HG02610 (cell line): ENCODE data around the gene ARHGAP4.

Source experiments
- ATAC-seq: cut with Tn5 transposase; IDR thresholded peaks from one replicate; pipeline ENCODE4 v1.9.1; 2021; ENCODE audit warnings: mild to moderate bottlenecking, moderate library complexity; ENCODE audit not compliant: unreplicated experiment

ARHGAP4 gene

DNA sequence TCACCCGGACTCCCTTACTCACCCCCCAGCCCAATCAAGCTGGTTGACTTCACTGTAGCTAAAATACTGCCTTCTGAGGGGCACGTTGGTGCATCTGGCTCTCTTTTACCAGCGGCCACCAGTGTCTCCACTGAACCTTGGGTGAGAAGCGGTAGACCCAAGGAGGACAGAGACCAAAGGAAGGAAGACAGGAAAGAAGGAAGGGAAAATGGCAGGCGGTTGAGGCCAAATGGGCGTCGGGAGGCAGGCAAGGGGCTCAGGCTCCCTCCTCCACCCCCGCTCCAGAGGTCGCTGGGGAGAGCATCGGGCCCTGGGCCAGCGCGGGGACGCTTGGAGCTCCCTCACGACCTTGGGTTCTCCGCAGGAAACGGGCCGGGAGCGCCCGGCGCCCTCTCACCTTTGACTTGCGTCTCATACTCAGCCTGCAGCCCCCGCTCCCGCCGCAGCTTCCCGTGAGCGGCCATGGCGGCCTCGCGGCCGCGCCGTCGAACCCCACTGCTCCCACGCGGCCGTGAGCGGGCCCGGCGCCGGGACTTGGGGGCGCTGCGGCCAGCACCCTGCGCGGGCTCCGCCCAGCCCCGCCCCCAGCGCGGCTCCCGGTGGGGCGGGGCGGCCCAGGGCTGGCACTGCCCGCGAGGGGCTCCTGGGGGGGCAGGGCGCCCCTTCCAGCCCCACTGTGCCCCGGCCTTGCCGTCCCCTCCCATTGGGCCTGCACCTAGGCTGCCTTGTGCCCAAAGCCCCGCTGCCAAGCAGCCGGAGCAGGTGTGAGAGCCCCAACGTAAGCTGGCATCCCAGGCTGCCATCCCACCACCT, at the start of gene ARHGAP4:
Gene ARHGAP4 (minus strand): TSS at position 526 of the 813 bp plus-strand sequence. CDS start 62 bp downstream, at position 464.
- no peak for ATAC-seq

DNA sequence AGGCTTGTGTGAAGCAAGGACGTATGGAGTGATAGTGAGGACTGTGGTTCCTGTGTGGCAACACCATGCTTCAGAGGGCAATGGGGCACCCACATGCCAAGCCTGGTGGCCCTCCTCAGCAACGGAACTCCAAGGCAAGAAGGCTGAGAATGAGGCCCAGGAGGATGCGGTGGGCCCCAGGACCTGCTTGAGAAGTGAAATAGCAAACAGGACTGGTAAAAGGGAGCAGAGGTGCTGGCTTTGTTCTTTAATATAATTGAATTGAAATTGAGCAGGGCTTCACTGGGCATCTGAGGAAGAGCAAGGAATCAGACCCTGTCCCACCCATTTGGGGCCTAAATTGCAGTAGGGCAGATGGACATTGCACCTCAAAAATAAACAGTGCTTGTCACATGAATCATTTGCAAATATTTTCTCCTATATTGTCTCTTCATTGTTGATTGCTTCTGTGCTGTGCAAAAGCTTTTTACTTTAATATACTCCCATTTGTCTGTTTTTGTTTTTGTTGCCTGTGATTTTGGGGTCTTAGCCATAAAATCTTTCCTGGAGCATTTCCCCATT, 48.7 kb upstream of the ARHGAP4 start:
- no peak for ATAC-seq

DNA sequence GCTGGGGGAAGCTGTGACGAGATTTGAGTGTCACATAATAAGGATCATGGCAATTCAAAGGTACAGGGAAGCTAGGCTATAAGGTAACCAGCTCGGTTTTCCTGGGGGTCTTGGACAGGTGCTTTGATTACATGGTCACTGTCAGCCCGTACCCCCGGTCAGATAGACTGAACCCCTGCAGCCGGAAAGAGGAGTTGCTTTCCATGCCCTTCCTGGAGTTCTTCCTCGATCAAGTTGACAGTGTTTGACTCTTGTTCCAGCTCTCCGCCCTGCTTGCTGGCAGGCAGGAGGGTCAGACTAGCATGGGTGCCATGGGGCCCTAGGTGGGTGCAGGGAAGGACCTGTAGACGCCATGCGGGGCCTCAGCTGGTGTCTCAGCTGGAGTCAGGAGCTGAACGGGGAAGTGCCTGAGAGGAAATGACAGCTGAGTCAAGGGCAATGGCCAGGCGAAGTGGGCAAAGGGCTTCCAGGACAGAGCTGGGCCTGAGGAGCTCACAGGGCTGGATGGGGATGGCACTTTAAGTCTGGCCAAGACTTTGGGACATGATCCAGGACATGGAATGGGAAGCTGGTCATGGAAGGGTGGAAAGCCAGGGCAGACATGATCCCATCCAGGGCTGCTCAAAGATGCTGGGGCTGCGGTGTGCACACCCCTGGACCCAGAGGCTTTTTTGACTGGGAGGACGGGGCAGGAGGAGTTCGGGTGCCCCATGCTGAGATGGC, 48.1 kb upstream of the ARHGAP4 start:
- ATAC-seq: no peak

DNA sequence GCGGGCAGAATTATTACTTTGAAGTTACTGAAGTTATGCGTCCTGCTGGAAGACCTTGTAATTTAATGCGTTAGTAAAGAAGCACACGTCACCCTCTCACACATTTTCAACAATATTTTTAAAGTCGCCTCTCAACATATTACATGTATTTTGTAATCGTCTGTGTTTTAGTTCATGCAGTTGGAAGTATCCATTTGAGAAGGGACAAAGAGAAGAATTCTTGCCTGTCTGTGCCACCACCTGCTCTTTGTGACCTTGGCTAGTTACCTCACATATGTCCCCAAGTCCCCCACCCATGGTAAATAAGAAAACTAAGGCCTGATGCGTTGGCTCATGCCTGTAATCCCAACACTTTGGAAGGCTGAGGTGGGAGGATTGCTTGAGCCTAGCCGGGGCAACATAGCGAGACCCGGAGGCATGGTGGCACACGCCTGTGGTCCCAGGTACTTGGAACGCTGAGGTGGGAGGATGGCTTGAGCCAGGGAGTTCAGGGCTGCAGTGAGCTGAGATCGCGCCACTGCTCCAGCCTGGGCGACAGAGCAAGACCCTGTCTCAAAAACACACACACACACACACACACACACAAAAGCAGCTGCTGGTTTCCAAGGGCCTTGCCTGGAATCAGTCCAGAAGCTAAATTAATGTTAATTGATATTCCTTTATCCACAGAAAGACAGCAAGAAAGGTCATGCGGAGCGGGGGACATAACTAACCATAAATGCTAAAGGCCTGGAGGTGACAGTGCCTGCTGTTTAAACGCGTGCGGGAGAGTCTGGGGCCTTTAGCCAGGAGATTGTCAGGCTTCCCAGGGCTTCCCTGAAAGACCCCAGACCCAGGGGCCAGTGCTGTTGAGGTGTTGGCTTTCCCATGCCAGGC, 47.3 kb upstream of the ARHGAP4 start:
- ATAC-seq: no peak

DNA sequence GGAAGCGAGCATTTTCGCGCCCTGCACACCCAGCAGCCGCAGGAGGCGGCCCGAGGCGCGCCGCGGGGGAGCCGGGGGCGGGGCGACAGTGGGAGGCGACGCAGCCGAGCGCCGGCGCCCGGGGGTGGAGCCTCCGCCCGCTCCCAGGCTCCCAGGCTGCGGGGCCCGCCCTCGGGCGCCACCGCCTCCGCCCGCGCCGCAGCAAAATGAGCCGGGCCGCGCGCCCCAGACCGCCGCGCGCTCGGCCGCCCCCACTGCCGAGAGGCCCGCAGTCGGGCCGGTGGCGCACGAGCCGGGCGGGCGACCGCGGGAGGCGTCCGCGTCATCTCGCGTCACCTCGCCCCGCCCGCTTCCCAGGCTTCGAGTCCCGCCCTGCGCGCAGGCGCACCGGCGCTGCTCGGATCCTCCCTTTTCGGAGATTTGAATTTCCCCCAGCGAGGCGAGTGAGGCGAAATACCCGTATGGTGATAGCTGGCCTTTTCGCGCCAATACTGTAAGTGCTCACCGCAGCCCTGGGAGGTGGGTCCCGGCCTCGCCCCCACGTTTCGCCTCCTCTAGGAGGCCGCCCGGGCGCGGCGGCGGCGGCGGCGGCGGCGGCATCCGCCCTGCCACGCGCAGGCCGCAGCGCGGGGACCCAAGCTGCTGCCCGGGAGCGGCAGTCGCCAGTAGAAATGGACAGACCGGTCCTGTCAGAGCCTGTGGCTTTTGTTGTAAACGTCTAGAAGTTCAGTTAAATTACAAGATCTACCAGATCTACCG, 46.5 kb upstream of the ARHGAP4 start, which contains the start of gene TMEM187:
Gene TMEM187 (plus strand): TSS at position 387 of the 759 bp plus-strand sequence. CDS start 9,309 bp downstream, outside the sequence.
- ATAC-seq: peak; percentile 54

DNA sequence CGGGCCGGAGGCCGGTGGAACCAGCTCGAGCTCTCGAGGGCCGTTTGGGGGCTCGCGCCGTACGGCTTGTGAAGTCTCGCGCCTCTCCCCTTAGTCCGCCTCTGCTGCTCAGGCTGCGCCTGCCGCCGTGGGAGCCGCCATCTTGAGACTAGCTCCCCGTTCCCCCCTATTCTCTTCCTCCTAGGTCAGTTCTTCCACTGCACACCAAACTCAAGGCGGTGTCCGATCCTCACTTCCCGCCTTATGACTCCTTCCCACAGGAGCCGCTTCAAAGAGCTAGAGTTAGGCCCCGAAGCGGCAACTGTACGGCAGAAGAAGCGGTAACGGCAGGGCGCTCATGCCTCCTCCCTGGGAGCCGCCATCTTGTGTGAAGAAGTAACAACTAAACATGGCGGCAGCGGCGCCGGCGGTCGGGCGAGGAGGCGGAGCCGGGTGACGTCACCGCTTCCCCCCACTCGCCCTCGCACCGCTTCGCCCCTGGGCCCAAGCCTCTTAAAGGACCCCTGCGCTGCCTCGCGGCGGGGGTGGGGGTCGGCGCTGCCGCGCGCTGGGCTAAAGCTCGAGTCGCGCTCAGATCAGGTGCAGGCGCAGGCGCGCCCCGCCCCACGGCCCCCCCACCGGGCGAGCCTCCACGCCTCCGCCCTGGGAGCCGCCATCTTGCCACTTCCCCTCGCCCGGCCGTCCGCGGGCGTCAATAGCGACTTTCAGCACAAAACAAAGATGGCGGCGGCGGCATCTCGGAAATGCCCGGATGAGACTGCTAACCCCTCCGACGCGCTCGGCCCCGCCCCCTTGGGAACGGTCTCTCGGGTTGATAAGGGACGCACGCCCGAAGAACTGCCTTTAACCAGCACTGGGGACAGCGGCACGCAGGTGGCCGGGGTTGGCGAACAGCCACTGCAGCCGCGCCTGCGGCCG, 45.6 kb upstream of the ARHGAP4 start, which contains the start of gene HCFC1:
Gene HCFC1 (minus strand): TSS at position 369 of the 918 bp plus-strand sequence. CDS start 978 bp downstream, outside the sequence.
- peak; percentile 35 for ATAC-seq

DNA sequence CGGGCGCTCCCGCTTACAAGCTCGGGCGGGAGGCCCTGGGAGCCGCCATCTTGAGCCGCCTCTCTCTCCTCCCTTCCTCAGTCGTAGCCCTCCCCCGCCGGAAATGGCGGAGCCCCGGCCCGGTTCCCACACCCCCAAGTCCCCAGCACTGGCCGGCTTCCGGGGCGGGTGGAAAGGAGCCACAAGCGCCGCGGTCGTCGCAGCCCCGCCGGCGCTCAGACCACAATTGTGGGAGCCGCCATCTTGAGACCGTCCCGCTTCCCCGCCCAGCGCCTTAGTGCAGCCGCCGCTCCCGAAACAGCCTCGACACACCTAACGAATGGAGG, 45.0 kb upstream of the ARHGAP4 start:
- ATAC-seq: peak; percentile 31

DNA sequence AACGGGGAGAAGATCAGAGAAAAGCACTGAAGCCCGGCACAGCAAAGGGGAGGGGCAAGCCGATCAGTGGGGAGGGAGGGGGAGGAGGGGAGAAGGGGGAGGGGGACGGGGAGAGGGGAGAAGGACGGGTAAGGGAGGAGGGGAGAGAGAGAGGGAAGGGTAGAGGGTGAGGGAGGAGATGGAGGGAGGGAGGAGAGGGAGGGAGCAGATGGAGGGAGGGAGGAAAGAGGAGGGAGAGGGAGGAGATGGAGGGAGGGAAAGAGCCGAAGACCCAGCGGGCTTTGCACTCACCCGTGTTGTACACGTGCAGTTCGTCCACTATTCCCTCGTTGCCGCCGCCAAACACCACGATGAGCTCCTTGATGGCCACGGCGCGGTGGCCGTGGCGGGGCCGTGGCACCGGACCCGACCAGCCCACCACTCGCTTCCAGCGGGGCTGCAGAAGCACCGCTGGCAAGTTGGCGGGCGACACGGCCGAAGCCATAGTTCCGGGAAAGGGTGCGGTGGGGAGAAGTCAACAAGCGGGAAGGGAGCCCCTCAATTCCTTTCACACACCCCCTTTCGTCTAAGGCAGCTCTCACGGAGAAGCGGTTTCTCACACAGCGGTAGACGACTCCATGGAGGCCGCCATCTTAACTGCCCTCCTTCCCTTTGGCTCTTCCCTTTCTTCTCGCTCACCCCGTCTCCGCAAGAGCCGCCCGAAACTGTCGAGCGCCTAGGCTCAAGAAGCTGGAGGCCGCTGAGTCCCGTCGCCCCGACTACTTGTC, 44.5 kb upstream of the ARHGAP4 start:
- ATAC-seq: no peak

DNA sequence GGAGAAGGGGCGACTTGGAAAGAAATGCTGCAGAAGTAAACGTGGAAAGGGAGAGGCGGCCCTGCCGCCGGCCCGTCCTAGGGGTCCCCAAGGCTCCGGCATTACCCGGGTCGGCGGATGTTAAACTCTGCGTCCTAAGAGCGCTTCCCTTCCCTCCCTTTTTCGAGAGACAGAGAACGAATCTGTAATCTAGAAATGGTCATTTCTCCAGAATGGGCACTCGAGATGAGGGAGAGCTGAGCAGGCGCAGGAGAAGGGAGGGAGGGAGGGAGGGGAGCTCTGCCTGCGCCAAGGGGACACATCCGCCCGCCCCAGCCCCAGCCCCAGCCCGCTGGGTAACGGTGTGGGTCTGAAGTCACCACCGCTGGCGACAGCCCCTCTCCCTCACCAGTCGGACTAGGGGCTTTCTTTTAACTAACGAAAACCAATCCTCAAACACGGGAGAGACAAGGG, 43.9 kb upstream of the ARHGAP4 start:
- no peak for ATAC-seq

DNA sequence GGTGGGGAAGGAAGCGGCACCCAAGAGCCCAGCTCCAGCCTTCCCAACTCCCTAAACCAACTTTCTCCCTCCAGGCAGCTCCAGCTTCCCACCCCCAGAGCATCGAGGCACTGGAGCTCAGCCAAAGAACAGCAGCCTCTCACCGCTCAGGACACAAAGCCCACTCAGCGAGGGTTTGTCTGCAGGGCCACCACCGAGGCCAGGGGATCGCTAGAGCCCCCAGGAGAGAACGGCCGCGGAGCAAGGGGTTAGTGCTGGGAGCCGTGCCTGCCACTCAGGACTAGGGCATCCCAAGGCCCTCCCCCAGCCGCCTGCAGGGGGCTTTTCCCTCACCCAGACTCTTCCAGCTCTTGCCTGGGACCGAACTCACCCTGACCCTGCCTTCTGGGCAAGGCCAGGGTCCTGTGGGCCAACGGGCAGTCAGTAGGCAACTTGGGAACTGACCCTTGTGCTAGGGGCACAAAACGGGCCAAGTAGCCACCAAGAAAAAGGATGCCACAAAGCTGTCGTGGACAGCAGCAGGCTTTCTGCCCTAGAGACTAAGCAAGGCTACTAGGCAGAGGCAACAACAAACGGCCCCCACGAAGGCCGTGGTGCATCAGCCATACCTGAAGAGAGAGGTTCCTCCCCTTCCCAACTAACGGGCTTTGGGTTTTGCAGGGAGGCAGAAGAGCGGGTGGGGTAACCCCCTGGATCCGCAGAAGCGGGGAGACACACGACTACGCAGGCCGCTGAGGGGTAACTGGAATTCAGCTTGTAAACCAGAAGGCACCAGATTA, 43.2 kb upstream of the ARHGAP4 start:
- no peak for ATAC-seq

DNA sequence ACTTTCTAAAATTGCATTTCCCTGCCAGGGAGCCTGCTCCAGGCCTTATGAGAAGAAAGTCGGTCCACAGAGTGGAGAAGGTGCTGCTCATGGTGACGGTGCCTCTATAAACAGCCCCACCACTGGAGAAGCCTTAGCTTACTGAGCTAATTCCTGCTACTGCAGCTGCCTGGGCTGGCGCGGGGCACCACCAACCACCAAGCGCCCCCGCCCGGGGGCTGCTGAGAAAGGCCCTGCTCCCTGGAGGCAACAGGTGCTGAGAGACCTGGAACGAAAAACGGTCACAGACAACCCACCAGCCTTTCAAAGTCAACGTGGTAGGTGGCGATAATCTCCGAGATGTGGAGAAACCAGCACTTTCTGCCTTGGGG, 42.7 kb upstream of the ARHGAP4 start:
- no peak for ATAC-seq

DNA sequence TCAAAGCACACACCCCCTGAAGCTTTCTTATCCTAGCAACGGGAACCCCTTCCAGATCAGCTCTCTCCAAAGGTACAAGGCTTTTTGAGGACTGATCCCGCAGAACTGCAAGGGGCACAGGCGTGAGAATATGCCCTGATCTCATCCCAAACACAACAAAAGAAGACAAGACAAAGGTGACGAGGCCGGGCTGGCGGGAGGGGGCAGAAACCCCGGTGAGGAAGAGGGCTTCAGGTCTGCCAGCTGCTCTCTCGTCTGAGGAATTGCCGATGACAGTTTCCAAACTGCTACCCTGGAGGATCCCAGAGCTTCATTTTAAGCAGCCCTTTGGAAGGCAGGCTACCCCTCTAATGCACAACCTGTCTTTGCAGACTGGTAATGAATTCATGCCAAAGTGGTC, 42.2 kb upstream of the ARHGAP4 start:
- no peak for ATAC-seq

DNA sequence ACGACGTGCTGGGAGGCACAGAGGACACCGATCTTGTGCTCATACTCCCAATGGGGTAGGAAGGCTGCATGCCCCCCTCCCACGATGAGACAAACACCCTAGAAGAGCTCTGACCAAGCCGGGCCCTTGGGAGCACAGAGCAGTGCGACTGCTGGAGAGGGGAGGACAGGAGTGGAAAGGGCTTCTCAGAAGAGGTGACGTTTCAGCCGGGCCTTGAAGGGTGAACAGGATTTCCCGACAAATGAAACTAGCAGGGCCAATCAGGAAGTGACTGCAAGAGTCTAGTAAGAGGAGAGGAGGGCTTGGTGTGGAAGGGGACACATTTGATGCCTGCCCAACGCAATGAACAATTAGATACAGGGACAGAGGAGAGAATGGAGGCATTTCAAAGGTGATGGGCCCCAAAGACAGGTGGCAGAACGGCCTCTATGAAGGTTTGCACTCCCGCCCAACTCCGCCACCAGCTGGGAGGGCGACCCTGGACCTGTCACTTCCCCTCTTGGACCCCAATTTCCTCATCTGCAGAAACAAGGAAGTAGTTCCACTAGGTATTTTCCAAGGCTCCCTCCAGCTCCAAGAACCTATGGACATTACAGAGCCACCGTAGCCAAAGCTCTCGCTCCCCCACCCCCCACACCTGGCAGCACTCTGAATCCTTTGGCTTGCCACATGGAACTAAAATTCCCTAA, 41.6 kb upstream of the ARHGAP4 start:
- ATAC-seq: no peak

DNA sequence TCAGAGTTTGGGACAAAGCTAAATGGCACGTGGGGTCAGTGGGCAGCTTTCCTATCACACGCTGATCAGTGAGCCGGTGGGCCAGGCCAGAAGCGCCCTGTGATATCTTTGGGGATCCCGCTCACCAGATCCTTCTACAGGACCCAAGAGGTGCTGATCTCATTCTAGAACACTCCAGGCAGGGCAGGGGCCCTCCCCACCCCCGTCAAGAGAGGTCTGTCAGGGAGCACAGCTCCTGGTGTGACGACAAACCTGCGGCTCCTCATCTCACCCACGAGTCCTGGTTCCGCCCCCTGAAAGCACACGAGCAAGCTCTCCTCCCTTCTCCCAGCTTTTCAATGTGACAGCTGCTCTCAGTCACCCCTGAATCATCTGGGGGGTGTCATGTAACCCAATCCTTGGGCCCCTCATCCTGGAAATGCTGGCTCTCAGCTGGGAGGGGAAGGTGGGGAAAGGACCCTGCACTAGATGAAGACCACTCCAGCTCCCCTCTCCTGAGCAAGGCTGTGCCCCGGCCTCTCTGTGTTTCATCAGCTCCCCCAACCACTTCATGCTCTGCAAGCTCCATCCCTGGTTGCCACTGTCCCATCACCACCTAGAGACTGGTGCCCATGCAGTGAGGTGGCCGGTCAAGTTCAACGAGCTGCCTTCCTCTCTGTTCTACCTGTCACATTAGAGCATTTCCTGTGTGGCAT, 40.9 kb upstream of the ARHGAP4 start:
- ATAC-seq: no peak

DNA sequence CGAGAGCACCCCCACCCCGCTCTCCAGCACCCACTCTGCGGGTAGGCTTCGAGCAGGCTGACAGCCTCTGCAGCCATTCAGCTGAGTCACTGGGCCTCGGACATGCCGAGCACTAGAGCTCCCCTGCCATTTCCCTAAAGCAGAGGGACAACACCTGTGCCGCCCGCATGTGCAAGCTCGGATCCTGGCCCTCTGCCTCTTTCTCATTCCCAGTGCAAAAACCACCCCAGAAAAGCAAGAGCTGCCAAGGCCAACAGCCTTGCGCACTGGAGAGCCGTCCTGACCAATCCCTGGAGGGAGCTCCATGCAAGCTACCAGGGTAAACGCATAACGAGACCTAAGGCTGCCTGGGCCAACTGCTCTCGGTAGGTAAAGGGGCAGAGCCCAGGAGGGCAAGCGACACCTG, 40.2 kb upstream of the ARHGAP4 start:
- ATAC-seq: no peak

DNA sequence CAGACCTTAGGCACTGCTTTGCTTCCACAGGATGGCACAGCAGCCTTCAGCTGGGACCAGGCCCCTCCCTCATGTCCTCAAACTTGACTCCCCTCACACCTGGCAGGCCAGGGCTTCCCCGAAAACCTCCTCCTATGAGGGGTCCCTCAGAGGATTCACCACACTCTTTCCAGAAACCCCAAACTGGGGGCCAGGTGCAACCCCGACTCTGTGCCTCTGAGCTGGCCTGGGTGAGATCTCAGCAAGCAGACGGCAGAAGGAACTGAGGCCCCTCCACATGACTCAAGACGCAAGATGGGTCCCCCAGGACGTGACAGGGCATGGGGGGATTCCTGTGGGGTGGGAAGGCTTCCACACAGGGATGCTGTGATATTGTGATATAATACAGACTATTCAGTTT, 39.3 kb upstream of the ARHGAP4 start:
- no peak for ATAC-seq
